NCI-H2029 treated with DMSO at 0.1 percent for 48 hours (cell line): ENCODE data around the gene ATP10A.

ENCODE experiments used
- DNase-seq: peaks from one replicate; lab custom pipeline; 2025; lab: John Stamatoyannopoulos, UW

ATP10A gene

DNA sequence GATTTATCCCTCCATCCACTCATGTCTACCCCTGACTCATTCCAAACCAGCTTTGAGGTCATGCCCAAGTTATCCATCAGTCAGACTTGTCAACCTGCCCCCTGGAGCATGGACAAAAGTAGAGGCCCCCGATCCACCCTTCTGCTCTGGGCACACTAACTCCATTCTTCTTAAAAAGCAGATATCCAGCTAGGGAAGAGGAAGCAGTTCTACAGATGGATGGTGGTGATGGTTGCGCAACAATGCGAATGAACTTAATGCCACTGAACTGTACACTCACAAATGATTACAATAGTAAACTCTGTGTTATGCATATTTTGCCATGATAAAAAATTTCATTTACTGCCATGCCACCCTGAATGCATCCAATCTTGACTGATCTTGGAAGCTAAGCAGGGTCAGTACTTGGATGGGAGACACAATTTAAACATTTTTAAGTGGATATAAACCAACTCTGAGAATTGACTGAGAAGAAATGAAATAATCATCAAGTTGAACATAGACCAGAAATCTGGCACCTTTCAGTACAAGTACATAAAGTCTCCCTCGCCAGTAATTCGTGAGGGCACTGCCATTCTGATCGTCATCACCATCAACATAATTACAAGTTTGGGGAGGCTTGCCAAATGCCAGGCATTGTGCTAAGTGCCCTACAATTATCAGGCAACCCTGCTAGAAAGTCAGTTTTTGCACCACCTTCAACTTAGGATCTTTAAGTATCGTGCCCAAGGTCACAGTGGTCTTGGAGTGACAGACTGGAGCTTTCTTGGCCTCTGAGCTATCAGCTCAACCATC lies 124.8 kb downstream of the ATP10A start:
- no peak for DNase-seq

DNA sequence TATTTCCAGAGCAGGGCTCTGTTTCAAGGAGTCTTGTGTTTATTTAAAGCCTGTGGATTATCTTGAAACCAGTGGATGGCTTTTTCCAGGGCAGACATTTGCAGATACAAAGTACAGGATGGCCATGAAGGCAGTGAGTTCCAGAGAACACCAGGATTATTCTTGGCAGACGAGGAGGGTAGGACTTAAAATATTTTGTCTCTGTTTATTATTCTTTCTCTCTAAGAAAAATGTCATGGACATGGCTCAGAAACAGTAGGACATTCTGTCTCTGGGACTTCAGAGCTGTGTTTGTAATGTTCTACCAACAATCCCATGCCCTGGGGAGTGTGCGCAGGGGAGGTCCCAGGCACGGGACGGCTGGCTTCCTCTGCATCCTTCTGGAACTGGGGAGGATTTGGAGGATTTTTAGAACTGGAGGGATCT lies 125.9 kb downstream of the ATP10A start:
- no peak for DNase-seq

DNA sequence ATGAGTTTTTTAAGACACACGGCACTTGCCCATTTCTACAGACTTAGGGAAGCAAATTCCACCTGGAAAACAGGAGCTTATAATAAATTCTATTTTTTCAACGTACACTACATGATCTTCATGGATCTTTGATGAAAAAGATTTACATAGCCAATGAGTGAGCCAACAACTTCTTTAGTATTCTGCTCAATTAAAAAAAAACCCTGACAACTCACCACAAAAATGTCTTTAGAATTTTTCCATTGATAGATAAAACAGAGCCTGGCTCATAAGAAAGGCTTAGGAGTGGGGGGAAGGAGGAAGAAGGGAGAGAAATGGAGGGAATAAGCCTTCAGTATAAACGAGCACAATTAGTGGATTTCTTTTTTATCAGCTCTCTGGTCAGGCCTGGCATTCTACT lies 126.7 kb downstream of the ATP10A start:
- DNase-seq: no peak

DNA sequence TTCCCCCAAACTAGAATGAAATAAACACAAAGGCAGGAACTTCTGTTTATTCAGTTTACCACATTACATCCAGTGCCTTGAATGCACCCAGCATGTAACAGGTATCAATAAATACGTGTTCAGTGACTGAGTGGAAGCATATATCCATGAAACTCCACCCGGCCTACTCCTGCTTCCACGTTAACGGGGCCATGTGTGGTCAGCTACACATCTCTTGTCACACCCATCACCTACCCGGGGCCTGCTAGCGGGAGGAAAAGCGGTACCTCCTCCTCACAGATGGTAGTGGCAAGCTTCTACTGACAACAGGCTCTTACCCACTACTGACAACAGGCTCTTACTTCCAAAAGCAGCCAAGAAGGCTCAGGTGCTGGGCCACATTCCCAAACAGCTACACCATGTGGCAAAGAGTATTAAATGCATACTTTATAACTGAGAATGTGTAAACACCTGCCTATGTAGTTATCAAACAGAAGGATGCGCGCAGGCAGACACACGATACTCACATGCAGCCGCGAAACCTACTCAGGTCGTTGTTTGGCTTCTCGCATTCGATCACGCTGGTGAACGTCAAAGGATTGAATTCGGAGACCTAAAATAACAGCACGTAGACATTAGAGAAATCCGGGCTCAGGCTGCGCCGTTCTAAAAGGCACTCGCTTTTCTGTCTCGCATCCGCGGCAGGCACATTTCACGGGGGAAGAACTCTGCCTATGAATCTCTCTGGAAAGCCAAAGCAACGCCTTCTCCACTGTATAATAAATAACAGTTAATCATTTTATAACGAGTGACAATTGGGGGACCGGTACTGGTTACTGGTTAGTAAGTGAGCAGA lies 127.4 kb downstream of the ATP10A start:
- no peak for DNase-seq

DNA sequence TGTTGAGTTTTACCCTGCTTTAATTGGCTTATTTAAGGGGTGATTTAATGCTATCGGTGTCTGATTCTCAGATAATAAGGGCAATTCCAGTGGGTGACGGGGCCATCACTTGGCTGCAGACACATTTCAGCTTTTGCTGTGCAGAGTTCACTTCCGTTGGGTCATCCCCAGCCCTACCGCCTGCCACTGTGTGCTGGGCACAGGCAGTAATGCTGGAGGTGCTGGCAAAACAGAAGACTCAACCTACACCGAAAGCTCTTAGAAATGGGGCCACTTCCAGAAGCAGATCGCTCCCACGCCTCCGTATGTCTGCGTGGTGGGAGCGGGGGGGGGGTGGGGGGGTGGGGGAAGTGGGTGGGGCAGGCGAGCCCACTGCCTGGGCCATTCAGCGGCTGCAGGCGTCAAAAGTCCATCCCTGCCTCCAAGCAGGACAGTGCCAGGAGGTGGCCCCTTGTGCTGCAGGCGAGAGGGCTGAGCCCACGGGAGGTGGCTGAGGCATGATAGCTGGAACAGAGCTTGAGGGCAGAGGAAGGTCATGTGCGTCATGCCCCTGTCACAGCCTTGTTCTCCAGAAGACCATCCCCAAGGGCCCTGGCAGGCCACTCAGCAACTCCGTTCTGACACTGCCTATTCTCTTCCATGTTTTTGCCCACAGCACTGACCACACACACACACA lies 128.3 kb downstream of the ATP10A start:
- no peak for DNase-seq

DNA sequence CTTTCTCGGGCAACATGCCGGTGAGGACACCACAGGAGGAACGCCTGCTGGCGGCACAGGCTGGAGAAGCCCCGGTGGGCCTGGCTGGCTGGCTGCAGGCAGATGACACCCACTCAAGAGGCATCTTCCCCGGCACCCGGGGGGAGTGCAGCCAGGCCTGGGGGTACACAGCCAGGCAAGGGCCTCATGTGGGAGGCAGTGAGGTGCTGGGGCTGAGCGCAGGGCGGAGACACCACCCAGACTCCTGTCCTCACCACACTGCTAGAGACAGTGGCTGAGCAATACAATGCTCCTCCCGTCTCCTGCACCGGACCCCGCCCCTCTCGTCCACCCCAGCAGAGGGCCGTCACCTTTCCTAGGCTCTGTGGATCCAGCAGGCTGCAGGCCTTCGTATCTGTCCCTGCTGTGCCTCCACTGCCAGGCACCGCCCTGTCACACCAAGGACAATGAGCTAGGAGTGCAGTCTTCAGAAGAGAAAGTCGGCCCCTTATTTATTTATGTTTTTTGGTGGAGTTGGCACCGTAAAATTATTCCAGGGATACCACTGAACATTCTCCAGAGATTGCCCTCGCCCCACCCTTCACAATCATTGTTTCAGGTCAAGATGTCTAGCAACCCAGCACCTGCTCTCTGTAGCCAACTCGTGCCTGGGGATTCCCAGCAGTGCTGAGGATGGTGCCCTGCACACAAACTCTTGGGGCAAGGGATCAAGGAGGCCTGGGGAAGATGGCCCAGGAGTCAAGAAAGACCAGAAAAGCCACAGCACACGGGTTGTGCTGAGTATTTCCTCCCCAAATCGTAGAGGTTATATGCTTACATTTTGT lies 129.1 kb downstream of the ATP10A start:
- no peak for DNase-seq

DNA sequence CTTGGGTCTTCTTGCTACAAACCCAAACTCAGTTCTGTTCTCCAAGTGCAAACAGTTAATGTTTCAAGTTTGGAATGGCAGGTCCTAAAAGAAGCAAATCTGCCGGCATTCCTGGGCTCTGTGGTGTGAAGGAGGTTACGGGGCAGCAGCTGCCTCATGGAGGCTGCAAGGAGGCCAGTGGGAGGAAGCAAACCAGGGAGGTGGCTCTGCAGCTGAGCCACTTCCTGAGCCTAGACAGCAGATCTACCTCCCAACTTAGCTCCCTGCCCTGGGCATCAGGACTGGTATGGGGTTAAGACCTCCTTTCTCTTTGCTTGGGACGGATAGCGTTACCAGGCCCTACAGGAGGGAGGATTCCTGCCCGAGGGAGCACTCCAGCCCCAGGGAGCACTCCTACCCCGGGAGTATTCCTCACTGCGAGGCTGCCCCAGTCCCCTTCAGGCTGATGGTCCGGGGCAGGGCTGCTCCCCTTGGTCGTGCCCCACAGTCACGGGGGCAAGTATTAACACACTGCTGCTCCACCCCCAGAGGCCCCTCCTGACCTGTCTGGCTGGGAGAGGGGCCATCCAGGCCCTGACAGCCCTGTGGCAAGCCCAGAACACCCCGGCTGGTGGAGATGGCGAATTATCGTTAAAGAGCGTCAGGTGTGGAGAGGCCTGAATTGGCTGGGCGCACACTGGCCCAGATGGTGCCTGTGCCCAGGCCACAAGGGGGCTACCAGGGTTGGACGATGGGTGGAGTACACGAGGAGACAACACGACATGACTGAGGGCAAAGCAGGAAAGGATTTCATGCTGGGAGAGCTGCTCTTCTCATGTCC lies 129.9 kb downstream of the ATP10A start:
- no peak for DNase-seq

DNA sequence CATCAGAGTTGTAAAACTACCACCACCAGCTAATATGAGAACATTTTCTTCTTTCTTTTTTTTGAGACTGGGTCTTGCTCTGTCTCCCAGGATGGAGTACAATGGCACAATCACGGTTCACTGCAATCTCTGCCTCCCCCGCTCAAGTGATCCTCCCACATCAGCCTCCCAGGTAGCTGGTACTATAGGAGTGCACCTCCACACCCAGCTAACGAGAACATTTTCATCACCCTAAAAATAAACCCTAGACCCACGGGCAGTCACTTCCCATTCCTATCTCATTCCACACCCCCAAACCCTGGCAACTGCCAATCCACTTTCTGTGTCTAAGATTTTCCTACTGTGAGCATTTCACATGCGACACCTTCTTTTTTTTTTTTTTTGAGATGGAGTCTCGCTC lies 130.9 kb downstream of the ATP10A start:
- DNase-seq: no peak

DNA sequence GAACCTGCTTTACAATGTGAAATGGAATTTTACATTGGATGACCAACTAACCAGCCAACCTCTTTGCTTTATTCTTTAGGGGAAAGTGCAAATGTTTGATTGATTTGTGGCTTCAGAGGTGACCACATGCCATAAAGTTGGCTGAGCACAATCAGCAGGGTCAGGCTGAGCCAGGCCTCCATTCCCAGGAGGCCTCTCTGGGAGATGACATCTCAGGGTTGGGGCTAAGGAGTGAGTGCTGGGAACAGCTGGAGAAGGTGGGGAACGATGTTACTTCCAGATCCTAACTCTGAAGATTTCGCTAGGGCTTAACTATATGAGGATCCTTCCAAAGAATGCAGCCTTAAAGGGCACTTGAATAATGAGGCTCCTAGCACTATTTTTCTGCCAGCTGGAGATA lies 131.7 kb downstream of the ATP10A start:
- no peak for DNase-seq

DNA sequence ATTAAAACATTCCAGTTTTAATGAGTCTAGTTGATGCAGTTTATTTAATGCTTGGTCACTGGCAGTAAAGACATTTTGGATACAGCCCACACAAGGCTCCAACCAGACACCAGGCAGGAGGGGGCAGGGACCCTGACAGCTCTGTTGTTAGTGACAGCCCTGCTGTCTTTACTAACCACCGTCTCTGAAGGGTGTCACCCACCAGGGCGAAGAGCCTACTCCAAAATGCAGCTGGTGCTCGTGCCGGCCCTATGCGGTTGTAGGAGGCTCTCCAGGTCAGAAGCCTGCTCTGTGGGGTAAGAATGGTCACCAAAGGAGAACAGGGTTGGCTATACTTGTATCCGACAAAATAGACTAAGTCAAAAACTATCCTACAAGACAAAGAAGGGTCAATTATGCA lies 132.2 kb downstream of the ATP10A start:
- DNase-seq: no peak

DNA sequence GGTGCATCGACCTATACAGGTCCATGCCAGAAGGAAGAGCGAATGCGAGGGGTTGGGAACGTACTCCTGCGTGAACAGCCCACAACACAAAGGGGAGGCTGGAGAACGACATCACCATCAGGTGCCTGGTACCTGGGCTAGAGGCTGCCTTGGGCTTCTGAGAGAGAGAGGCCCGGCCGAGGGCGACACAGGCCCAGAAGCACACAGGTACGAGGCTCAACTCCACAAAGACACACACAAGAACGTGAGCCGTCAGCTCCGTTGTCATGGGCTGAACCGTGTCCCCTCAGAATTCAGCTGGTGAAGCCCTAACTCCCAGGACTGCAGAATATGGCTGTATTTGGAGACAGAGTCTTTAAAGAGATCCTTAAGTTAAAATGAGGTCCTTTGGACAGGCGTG lies 134.3 kb downstream of the ATP10A start:
- DNase-seq: no peak

DNA sequence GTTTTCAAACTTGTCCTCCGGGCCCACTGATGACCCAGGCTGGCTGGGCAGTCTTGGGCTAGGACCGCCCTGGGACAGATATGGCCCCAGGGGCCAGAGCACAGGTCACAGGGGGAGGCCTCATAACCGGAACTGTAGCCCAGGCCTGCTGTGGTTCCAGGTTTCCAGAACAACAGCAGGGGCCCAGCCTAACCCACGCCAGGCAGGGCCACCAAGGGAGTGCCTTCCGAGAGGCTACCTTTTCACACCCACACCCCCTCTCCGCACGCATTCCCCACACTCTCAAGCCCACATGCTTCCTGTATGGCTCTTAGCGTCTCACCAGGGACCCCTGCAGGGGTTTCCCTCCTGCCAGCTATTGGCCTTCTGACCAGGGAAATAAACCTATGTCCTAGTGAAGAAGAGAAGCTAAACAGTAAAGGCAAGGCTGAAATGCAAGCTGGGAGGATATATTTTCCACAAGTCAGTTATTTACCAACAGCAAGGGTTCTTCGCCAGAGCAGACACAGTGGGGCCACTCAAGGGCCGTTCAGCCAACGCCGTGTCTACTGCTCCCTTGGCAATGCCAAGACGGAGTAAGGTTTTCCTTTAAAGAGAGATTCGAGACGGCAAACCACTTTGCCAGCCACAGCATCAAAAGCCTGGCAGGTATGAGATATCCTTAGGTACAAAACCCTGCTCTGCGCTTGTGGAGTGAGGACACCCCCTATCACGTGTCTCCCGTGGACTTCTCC lies 135.1 kb downstream of the ATP10A start:
- no peak for DNase-seq

DNA sequence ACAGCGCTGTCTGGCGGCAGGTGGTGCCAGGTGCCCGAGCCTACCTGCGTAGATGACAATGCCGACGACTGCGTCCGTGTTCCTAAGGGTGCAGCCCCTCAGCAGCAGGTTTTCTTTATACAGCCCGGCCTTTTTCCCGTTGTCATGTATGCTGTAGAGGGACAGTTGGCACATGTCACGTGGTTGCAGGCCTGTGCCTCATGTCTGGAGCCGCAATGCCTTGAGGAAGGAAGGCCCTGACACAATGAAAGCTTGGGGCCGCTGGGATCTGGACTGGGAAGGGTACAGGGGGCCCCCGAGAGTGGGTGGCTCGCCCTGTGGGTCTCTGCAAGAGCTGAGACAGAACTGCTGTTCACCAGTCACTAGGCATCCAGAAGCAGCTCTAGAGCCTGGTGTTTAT lies 136.0 kb downstream of the ATP10A start:
- no peak for DNase-seq

DNA sequence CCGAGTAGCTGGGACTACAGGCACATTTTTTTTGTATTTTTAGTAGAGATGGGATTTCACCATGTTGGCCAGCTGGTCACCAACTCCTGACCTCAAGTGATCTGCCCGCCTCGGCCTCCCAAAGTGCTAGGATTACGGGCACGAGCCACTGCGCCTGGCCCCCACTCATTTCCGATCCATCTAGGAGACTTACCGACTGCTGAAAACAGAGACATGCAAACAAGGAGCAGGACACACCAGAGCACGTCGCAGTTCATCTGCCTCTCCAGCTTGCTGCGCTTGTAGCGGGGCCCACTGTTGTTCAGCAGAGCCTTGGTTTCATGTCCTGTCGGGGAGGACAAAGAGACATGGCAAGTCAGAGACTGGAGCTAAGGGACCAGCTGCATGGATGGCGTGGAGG lies 137.4 kb downstream of the ATP10A start:
- no peak for DNase-seq

DNA sequence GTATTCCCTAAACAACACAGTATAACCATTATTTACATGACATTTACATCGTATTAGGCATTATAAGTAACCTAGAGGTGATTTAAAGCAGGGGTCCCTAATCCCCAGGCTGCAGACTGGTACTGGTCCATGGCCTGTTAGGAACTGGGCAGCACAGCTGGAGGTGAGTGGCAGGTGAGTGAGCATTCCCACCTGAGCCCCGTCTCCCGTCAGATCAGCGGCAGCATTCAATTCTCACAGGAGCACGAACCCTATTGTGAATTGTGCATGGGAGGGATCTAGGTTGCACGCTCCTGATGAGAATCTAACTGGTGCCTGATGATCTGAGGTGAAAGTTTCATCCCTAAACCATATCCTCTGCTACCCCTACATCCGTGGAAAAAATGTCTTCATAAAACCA lies 138.2 kb downstream of the ATP10A start:
- DNase-seq: no peak

DNA sequence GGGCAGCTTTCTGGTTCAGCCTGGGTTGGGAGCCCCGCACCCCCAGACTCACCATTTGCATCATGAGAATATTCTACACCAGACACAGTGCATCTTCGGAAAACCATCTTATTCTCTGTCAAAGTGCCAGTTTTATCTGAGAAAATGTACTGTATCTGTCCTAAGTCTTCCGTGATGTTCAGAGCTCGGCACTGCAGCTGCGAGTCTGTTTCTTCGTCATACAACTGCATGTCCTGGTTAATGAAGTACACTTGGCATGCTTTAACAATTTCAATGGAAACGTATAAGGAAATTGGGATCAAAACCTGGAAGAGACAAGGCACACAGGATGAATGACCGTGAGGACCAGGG lies 141.5 kb downstream of the ATP10A start:
- no peak for DNase-seq

DNA sequence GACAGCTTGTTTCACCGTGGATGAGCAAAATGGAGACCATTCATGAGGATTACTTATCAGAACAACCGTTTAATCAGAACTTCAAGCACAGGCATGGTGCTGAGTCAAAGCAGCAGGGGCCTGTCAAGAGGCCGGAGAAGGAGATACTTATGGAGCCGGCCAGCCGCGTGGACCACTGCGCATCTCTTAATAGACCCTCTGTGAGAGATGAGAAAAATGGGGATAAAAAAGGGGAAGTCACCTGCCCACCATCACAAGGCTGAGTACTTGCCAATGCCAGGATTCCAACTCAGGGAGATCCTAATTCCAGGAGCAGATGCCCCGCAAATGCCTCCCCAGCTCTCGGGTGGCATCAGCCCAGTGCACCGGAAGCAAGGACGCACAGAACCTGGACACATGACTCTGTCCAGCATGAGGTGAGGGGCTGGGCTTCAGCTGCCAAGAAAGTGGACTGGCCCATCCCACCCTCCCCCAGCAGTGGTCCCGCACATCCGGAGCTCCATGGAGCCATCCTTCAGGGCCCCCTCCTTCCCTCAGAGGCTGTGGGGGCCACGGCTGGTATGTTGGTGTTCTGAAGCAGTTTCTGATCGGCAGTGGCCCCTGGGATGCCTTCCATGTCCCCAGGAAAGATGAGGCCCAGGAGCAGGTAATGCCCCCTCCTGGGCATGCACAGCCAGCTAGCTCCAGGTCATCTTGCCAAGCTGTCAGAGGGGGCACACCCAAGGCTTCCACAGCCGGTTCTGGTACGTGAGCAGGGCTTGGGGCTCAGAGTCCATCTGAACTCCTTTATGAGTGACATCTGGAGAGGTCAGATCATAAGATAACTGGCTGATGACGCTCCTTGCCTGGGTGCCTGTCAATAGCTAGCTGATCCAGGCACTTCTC lies 143.8 kb downstream of the ATP10A start:
- DNase-seq: no peak

DNA sequence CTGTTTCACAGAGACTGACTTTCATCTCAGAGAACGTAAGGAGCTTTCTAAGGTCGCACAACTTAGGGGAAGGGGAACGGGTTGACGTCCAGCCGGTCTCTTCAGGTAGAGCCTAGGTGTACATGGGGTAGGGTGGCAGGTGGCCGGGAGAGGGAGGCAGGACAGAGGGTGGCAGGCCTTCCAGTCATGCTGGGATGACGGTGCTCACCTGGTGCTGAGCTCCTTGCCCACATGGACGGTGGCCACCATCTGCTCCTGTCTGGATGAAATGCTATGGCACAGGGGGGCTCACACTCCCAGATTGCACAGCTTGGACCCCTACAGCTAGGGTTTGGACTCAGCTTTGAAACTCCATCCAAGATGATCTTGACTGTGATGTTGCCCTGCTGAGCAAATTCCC lies 144.5 kb downstream of the ATP10A start:
- DNase-seq: no peak

DNA sequence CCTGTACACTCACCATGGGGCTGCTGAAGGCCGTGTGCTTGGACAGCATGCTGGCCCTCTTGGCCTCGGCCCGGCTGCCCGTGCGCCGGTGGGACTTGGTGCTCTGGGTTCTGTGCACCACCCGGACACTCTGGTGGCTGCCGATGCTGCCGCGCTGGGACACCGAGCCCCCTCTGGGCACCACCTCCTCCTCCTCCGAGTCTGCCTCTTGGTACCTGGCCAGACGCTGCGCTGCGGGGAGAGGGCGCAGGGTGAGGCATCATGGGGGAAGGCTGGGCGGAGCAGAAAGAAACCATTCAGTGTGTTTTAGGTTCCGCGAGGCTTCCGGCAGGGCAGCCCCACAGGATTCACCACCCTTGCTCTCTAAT lies 145.0 kb downstream of the ATP10A start:
- no peak for DNase-seq
